D341Med (cell line): ENCODE data around the gene KCNK1.

Source experiments
- DNase-seq: peaks from one replicate; pipeline ENCODE4 v3.0.0; 2012; ENCODE audit warnings: low spot score

The KCNK1 gene

GRCh38 chr1:233704898-233705723 is 91.2 kb downstream of the KCNK1 start:
- DNase-seq: no peak

GRCh38 chr1:233707153-233707879 is 93.4 kb downstream of the KCNK1 start:
- no peak for DNase-seq

- DNase-seq: no peak
Measured at GRCh38 chr1:233707880-233708815, 94.2 kb downstream of the KCNK1 start.

- DNase-seq: no peak
Measured at GRCh38 chr1:233710031-233710430, 96.1 kb downstream of the KCNK1 start.

GRCh38 chr1:233710507-233710906 is 96.6 kb downstream of the KCNK1 start:
- DNase-seq: no peak

- no peak for DNase-seq
Measured at GRCh38 chr1:233714631-233715217, 100.8 kb downstream of the KCNK1 start.

- no peak for DNase-seq
Measured at GRCh38 chr1:233718057-233718456, 104.2 kb downstream of the KCNK1 start.

GRCh38 chr1:233719655-233720341 is 105.9 kb downstream of the KCNK1 start:
- no peak for DNase-seq

- DNase-seq: no peak
Measured at GRCh38 chr1:233721004-233721595, 107.2 kb downstream of the KCNK1 start.
